EH (cell line): ENCODE results near the gene CPT1B.
A peak's percentile ranks its signal among the peaks of the same experiment; 100 is the strongest.

ENCODE experiments used
- DNase-seq: peaks from one replicate; pipeline ENCODE4 v3.0.0-alpha.2; 2015; ENCODE audit warnings: low read depth

The CPT1B gene

GRCh38 chr22:50585781-50586180 is 7.6 kb upstream of the CPT1B start:
- no peak for DNase-seq

- no peak for DNase-seq
Observed at GRCh38 chr22:50585238-50585637, 7.0 kb upstream of the CPT1B start.

DNA sequence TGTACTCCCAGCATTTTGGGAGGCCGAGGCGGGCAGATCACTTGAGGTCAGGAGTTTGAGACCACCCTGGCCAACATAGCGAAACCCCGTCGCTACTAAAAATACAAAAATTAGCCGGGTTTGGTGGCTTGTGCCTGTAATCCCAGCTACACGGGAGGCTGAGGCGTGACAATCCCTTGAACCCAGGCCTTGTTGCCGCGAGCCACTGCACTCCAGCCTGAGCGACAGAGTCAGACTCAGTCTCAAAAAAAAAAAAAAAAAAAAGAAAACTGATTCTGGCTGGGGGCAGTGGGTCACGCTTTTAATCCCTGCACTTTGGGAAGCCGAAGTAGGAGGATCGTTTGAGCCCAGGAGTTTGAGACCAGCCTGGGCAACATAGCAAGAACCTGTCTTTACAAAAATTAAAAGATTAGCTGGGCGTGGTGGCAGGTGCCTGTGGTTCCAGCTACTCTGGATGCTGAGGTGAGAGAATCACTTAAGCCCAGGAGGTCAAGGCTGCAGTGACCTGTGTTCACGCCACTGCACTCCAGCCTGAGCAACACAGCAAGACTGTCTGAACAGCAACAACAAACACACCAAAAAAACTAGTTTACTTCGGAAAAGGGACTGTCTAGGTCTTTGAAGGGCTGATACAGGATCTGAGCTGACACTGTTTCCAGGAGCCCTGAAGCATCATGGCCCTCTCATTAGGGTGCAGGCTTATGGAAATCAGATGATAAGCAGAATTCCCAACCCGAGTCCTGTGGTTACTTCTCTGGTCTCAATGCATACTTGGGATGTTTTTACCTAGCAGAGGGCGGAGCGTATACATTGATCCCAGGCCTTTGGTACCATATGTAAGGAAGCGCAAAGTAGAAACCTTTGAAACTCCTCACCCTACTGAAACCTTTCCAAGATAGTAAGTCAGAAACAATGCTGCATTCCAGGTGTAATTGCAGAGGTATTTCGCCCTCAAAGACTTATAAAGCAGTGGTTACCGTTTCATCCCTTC is 6.2 kb upstream of the CPT1B start:
- no peak for DNase-seq

DNA sequence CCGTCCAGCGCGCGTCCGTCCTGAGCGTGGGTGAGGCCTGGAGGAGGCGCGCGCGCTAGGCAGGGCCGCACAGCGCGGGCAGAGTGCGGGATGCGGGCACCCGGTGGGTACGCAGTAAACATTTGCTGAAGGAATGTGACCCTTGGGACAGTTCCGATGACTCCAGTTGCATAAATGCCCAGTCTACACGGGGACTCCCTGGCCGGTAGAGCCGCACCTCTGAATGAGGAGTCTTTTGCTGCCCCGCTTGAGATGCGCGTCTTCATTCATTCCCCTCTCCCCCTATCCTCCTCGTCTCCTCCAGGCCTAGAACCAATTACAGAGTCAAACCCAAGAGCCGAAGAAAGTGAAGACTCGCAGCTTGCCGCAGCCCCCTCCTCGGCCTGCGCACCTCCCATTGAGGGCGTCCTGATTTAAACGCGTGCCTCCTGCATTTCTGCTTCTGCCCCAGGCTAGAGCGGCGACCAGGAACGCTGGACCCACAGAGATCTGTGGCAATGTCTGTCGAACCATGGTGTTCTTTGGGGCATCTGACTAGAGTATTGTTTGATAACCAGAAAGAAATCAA is 5.2 kb upstream of the CPT1B start:
- no peak for DNase-seq

GRCh38 chr22:50582493-50583293 is 4.5 kb upstream of the CPT1B start, which contains the start of gene CHKB:
TSS of gene CHKB (minus strand) at chr22:50582849. CDS start at chr22:50582781, 68 bp downstream.
- DNase-seq: peak; percentile 98

GRCh38 chr22:50581950-50582492 is 3.8 kb upstream of the CPT1B start:
- DNase-seq: peak; percentile 24

- no peak for DNase-seq
Observed at GRCh38 chr22:50581031-50581949, 3.1 kb upstream of the CPT1B start.

GRCh38 chr22:50579752-50580151 is 1.5 kb upstream of the CPT1B start:
- DNase-seq: no peak

GRCh38 chr22:50578776-50579310 is 616 bp upstream of the CPT1B start:
- DNase-seq: peak; percentile 13

DNA sequence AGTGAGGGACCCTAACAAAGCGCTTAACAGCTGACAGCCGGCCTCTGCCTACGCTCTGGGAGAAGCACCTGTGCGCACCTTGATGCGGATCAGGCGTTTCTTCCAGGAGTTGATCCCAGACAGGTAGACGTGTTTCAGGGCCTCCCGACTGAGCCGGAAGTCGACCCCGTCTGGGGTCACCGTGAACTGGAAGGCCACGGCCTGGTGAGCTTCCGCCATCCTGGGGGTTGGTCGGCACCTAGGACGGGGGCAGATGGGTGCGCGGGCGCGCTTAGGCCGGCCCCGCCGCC is 585 bp downstream of the CPT1B start:
- no peak for DNase-seq

DNA sequence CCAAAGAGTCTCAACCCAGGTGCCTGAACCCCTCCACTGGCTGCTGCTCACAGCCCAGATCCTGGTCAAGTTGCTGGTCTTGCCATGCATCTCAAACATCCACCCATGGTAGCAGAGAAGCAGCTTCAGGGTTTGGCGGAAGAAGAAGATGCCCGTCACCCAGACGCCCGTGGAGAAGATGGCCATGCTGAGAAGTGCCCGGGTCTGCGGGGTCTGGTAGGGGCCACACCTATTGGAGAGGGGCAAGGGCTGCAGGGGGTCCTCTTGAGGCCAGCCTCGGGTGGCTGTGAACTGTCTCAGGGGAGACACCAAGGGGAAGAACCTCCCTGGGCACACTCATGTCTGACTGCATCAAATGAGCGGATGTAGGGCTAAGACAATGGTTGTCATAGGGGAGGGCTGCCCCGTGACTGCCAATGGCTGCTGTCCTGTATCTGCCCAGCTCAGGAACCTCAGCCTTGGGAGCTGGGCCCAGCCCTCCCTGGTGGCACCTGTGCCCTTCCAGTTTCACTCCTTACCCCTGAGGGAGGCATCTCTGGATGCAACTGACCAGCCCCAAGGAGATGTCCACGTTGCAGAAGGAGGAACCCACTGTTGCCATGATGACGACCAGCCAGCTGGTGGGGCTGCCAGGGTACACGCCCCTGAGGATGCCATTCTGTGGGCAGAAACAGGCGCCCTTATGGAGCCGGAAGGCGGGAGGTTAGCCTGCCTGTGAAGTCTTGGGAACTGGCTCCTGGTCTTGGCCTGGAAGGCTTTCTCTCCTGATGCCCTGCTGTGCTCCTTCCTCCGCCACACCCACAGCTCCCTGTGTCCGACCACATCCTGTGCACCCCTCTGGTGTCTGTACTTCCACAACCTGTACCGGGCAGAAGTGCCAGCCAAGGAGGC is 1.2 kb downstream of the CPT1B start:
- DNase-seq: peak; percentile 12

DNA sequence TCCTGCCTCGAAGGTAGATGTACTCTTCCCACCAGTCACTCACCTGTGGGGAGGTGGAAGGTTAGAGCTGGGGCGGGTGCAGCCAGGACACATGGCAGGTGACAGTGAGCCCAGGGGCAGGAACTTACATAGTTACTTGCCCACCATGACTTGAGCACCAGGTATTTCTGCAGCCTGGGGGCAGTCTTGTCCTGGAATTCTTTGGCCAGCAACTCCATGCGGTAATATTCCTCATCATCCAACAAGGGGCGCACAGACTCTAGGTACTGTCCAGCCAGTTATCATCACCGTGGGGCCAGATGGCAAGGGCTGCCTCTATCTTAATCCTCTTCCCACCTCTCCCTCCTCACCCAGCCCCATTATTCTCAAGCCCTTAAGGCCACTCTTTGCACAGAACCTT is 2.2 kb downstream of the CPT1B start:
- peak; percentile 59 for DNase-seq

DNA sequence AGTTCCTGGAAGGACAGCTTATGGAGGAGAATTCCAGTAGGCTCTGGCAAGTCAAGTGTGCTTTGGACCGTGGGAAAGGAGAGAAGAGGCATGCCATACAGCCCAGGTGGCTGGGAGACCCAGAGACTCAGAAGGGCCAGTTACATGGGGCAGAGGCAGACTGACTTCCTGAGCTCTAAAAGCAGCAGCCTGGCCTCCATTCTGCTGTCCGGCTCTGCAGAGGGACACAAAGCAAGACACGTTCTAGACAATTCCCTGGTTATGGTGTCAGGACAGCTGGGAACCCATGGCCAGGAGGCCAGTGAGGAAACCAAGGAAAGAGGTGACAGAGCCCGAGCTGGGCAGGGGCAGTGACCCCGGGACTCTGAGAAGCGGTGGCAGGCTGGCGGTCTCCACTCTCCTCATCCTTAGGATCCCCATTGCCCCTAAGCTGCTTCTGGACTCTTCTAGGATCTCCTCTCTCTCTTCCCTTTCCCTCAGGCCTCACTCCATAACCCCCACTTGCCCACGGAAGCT is 2.7 kb downstream of the CPT1B start:
- no peak for DNase-seq

DNA sequence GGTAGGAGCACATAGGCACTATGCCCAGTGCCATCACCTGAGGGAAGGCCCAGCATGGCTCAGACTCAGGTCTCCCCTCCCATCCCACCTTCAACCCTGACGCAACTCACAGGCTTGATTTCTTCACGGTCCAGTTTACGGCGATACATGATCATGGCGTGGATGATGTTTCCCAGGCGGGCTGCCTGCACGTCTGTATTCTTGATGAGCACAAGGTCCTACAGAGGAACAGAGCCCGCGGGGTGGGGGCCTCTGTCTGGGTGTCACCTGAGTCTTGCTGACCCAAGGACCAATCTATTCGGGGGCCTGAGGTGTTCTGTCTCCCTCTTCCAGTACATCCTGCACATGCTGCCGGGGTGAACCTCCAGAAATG is 3.9 kb downstream of the CPT1B start:
- DNase-seq: no peak

- DNase-seq: no peak
Observed at GRCh38 chr22:50573491-50574382, 4.5 kb downstream of the CPT1B start.

- DNase-seq: no peak
Observed at GRCh38 chr22:50572965-50573364, 5.3 kb downstream of the CPT1B start.

- DNase-seq: no peak
Observed at GRCh38 chr22:50571264-50572175, 6.7 kb downstream of the CPT1B start.

DNA sequence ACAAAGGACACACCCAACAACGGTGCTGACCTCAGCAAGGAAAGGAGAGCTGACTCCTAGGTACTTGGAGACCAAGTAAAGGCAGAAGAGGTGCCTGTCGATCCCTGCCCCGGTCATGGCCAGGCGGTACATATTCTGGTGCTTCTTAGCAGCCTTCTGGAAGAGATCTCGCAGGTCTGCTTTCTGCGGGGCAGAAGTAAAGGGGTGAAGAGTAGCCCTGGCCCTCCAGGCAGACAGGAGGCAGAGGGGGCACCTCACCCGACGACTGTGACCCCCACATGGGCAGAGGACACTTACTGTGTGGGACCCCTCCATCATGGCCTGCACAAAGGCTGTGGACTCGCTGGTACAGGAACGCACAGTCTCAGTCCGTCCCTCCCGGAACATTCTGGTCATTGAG is 7.4 kb downstream of the CPT1B start:
- DNase-seq: no peak
